ENCODE results near the gene NSD1. TPM values are rescaled to one million over a fixed set of nuclear protein-coding genes. Genes with fewer than 3 reads are reported as not detected.

Gene NSD1
- total and polyA plus RNA-seq, 9 of the 15 experiments (the other 6 are each of a cell fraction or from before 2014, with no cell fraction given): 3.8 to 51.0 (median 24.7) TPM

- no peak for FAIRE-seq
Measured at GRCh38 chr5:177183142-177183541, 49.6 kb downstream of the NSD1 start.

More at GRCh38 chr5:177183142-177183541, 49.6 kb downstream of the NSD1 start:
- H3K9ac ChIP-seq (ENCODE audit: insufficient read depth in 1 of 2, low read depth in 2 of 2, low read length in 2 of 2): no peak overlapping the region
- peaks cover 0 to 4% of the 10 kb centered on the region in 2 experiments; a peak in 3 of 5 replicates for H3K4me1 ChIP-seq (replicated peaks in 1 of 2; ENCODE audit: control insufficient read depth in 2 of 2, insufficient read depth in 2 of 2, low read length in 2 of 2)
- H3K4me2 ChIP-seq (ENCODE audit: insufficient read depth, low read length): no peak overlapping the region
- intact Hi-C loops (cut with micrococcal nuclease) (no loop called here), in situ Hi-C loops (cut with MboI) (no loop called here)
- peaks cover 58% of the 10 kb centered on the region for H3K79me2 ChIP-seq (ENCODE audit: control insufficient read depth, insufficient read depth, low read length)
- ATAC-seq (no peak), DNase-seq (ENCODE audit: extremely low read depth in 1 of 4, low spot score in 3 of 4) (no peak)
- H2AFZ ChIP-seq (ENCODE audit: low read depth, low read length): no peak overlapping the region
- no peak for TF ChIP-seq HNRNPK (IDR thresholded peaks at IDR 0.05; ENCODE audit: low read depth, low read length, poor library complexity, severe bottlenecking)
- TF ChIP-seq ZNF830 (CRISPR knock-in tag; IDR thresholded peaks at IDR 0.05): no peak
- no peak for TF ChIP-seq CREB1 (IDR thresholded peaks at IDR 0.05)
- TF ChIP-seq CREB1 (CRISPR knock-in tag; IDR thresholded peaks at IDR 0.05): no peak
- TF ChIP-seq TFE3 (CRISPR knock-in tag; IDR thresholded peaks at IDR 0.05): no peak
- no peak for TF ChIP-seq EGR1 (conservative IDR thresholded peaks at IDR 0.05)
- no peak for TF ChIP-seq ZNF655 (CRISPR knock-in tag; IDR thresholded peaks at IDR 0.05)
- TF ChIP-seq, protein P1, sequence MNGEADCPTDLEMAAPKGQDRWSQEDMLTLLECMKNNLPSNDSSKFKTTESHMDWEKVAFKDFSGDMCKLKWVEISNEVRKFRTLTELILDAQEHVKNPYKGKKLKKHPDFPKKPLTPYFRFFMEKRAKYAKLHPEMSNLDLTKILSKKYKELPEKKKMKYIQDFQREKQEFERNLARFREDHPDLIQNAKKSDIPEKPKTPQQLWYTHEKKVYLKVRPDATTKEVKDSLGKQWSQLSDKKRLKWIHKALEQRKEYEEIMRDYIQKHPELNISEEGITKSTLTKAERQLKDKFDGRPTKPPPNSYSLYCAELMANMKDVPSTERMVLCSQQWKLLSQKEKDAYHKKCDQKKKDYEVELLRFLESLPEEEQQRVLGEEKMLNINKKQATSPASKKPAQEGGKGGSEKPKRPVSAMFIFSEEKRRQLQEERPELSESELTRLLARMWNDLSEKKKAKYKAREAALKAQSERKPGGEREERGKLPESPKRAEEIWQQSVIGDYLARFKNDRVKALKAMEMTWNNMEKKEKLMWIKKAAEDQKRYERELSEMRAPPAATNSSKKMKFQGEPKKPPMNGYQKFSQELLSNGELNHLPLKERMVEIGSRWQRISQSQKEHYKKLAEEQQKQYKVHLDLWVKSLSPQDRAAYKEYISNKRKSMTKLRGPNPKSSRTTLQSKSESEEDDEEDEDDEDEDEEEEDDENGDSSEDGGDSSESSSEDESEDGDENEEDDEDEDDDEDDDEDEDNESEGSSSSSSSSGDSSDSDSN (IDR thresholded peaks at IDR 0.05; ENCODE audit: borderline replicate concordance in 1 of 2, low read depth in 2 of 2, low read length in 2 of 2): no peak
- TF ChIP-seq KAT2B (IDR thresholded peaks at IDR 0.05; ENCODE audit: low read depth, low read length): no peak
- TF ChIP-seq, protein P2, sequence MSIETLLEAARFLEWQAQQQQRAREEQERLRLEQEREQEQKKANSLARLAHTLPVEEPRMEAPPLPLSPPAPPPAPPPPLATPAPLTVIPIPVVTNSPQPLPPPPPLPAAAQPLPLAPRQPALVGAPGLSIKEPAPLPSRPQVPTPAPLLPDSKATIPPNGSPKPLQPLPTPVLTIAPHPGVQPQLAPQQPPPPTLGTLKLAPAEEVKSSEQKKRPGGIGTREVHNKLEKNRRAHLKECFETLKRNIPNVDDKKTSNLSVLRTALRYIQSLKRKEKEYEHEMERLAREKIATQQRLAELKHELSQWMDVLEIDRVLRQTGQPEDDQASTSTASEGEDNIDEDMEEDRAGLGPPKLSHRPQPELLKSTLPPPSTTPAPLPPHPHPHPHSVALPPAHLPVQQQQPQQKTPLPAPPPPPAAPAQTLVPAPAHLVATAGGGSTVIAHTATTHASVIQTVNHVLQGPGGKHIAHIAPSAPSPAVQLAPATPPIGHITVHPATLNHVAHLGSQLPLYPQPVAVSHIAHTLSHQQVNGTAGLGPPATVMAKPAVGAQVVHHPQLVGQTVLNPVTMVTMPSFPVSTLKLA (conservative IDR thresholded peaks at IDR 0.05): no peak
- no peak for TF ChIP-seq XRCC4 (IDR thresholded peaks at IDR 0.05; ENCODE audit: extremely low read depth, insufficient read depth, insufficient read length)
- TF ChIP-seq ZBTB8A (IDR thresholded peaks at IDR 0.05; ENCODE audit: partially characterized antibody): no peak
- TF ChIP-seq FOSL1 (tag; conservative IDR thresholded peaks at IDR 0.05): no peak
- no peak overlapping the region for H3K4me3 ChIP-seq
- peaks cover 12% of the 10 kb centered on the region; the same call in 2 of the 3 replicates for H3K36me3 ChIP-seq (ENCODE audit: control insufficient read depth, insufficient read depth, low read length)
- BruUV-seq (replicated peaks): no TSS peak
- no peaks in the 10 kb centered on the region for H3K27me3 ChIP-seq (ENCODE audit: control insufficient read depth in 2 of 2, insufficient read depth in 2 of 2, low read length in 2 of 2)
- ChIA-PET CTCF (ENCODE audit: low intra/inter-chr PET ratio) (no interaction called here), POLR2A (no interaction called here)
- H4K20me1 ChIP-seq (replicated peaks; ENCODE audit: control insufficient read depth, insufficient read depth, low read length): no peaks in the 10 kb centered on the region; the same call in none of the 2 replicates
- no peaks in the 10 kb centered on the region for H3K9me3 ChIP-seq (replicated peaks; ENCODE audit: control insufficient read depth, insufficient read depth, low read depth, low read length)
- H3K27ac ChIP-seq (ENCODE audit: extremely low read depth, low read depth, low read length): no peak overlapping the region
- WGBS (ENCODE audit: insufficient coverage, low coverage, missing lambda C conversion rate): 85% methylated on average over 3 of the region's 3 CpGs
- H3K9me1 ChIP-seq (ENCODE audit: control insufficient read depth, insufficient read depth, low read length): peaks cover 4% of the 10 kb centered on the region

Data from K562 (cell line).